Activated CD4-positive, alpha-beta T cell treated with anti-CD3 and anti-CD28 coated beads, Interleukin-2, amount 50 U/mL, for 4 hours (primary cell): ENCODE data around the gene CAPN13.
"Not testable (repeated sequence)": the region's sequence is repeated elsewhere in the genome, so short reads cannot be mapped to it uniquely, and the experiment has no call there.

ENCODE experiments used
- DNase-seq, 2 experiments: peaks; one replicate each; pipeline ENCODE4 v3.0.0-alpha.2; 2020

Gene CAPN13

DNA sequence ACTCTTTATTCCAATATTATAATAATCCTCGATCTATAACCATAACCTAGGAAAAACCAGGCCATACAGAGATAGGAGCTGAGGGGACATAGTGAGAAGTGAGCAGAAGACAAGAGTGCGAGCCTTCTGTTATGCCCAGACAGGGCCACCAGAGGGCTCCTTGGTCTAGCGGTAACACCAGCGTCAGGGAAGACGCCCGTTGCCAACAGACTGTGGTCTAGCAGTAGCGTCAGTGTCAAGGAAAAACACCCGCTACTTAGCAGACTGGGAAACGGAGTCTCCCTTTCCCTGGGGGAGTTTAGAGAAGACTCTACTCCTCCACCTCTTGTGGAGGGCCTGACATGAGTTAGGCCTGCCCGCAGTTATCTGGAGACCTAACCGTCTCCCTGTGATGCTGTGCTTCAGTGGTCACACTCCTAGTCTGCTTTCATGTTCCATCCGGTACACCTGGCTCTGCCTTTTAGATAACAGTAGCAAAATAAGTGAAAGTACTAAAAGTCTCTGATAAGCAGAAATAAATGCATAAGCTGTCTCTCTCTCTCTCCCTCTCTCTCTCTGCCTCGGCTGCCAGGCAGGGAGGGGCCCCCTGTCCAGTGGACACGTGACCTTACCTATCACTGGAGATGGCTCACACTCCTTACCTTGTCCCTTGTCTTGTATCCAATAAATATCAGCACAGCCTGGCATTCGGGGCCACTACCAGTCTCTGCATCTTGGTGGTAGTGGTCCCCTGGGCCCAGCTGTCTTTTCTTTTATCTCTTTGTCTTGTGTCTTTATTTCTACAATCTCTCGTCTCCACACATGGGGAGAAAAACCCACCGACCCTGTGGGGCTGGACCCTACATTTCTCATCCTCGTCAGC lies 109.8 kb downstream of the CAPN13 start:
- not testable (repeated sequence) for DNase-seq

GRCh38 chr2:30695749-30696148 lies 111.5 kb downstream of the CAPN13 start:
- DNase-seq = no peak

DNA sequence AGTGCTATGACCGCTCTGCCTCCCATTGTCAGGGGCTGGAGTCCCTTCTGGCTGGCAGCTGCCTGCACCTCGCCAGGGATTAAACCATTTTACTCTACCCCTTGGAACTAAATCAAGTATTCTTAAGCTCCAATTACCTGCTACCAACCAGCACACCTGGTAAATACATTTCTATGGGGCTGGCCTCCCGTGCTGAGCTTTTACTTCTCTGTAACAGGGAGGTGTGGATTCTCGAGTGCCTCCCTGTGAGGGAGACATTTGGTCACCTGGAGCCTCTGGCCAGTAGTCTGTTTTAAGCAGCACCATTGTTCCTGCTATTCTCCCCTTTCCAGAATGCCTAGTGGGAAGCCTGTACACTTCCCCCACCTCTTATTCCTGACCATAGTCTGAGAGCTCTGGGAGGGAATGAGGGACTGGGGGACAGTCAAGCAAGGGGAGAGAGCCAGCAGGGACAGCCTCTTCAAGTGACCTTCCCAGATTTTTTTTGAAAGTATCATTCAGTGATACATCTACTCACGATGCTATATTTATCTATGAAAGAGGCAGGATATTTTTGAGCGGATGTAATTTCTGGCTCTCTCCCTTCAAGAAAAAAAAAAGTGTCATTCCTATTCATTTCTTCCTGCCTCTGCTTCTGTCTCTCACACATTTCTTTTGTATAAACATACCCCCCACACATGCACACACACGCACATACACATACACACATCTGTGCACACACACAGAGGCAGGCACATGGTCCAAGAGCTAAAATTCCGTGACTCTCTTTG lies 112.8 kb downstream of the CAPN13 start:
- DNase-seq = no peak

DNA sequence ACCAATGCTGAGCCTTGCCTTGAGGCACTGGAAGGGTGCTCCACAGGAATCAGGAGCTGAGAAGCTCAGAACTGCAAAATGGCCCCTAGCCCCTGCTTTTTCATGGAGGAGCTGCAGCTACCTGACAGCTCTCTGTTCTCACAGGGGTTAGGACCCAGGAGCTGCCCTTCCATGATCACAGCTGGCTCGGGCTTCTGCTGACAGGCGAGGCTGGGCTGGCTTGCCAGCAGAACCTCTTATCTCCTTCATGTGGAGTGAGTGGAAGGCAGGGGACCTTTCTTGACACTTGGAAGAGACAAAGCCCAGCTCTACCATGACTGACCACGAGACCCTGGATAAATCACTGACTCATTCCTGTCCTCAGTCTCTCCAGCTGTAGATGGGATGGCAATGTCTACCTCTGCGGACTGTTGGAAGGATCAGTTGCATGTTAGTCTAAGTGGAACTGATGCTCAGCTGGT lies 113.4 kb downstream of the CAPN13 start:
- DNase-seq = no peak

DNA sequence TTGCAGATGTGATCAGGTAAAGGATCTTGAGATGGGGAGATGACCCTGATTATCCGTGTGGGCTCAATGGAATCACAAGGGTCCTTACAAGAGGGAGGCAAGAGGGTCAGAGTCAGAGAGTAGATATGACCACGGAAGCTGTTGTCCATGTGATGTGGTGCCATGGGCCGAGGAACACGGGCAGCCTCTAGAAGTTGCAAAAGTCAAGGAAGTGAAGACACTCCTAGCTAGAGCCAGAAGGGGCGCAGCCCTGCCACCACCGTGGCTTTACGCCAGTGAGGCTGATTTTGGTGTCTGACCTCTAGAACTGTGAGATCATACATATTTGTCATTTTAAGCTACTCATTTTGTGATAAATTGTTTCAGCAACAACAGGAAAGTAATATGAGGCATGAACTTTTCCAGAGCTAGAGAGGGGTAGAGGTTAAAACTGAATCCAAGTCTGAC lies 114.4 kb downstream of the CAPN13 start:
- no peak for DNase-seq

GRCh38 chr2:30691948-30692828 lies 115.1 kb downstream of the CAPN13 start:
- DNase-seq = no peak

- DNase-seq = no peak
These were observed 115.9 kb downstream of the CAPN13 start for GRCh38 chr2:30691091-30691947.

DNA sequence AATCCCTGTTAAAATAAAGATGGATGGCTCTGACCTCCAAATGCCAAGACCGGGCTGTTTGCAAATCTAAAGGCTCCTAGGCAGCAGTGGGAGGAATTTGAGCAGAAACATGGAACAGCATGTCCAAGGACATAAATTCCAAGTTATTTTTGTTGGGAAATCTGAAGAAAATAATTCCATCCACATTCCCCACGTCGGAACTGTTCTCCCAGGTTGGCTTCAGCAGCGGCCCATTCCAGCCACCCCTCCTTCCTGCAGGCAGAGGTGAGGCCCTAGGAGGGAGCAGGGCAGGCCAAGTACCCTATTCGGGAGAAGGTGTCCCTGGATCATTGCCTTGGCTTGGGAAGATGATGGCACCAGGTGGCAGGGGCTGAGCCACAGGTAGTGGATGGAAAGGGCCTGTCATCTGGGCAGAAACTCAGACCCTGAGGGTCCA lies 117.1 kb downstream of the CAPN13 start:
- no peak for DNase-seq

GRCh38 chr2:30689496-30690125 lies 117.6 kb downstream of the CAPN13 start:
- DNase-seq = no peak

- no peak for DNase-seq
These were observed 118.3 kb downstream of the CAPN13 start for GRCh38 chr2:30688956-30689401.

DNA sequence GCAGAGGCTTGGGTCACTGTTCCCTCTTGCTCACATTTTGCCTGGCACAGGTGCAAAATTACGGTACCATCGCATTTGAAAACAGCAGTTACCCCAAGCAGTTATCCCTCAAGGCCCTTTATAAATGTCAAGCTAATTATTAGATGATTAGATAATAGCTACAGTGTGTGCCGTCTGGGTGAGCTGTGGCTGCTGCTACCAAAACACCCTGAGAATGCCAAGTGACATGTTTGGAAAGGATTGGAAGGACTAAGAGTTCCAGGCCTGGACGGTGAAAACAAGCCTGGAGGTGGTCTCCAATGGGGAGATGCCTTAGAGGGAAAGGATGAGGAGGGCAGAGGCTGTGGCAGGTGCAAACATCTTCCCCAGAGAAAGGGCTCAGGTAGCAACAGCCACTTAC lies 120.6 kb downstream of the CAPN13 start:
- DNase-seq = no peak

- no peak for DNase-seq
These were observed 121.2 kb downstream of the CAPN13 start for GRCh38 chr2:30686000-30686399.

GRCh38 chr2:30684996-30685395 lies 122.2 kb downstream of the CAPN13 start:
- DNase-seq = no peak

DNA sequence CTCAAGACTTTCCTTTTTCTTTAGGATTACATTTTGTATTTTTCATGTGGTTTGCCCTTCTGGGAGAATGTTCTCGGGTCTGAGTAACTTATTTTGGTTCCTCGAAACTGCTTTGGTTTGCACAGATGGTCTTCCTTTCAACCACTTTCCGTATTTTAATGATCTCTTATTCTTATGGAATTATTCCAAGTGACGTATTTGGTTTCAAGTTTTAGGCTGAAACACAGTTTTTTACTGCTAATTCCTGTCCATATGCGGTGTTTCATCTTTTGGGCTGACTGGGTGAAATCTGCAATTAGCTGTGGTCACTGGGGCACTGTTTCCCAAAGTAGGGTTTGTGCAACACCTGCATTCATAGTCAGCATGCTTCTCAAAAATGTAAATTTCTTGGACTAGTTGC lies 122.7 kb downstream of the CAPN13 start:
- DNase-seq = no peak

GRCh38 chr2:30684026-30684425 lies 123.2 kb downstream of the CAPN13 start:
- no peak for DNase-seq

GRCh38 chr2:30683236-30683956 lies 123.8 kb downstream of the CAPN13 start:
- no peak for DNase-seq

DNA sequence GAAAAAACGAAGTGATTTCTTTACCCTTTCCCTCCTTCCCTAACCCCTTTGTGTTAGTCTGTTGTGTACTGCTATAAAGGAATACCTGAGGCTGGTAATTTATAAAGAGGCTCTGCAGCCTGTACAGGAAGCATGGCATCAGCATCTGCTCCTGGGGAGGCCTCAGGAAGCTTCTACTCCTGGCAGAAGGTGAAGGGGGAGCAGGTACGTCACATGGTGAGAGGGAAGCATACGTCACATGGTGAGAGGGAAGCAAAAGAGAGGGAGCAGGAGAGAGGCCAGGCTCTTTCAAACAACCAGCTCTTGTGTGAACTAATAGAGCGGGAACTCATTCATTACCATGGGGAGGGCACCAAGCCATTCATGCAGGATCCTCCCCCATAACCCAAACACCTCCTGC lies 126.2 kb downstream of the CAPN13 start:
- DNase-seq = no peak

DNA sequence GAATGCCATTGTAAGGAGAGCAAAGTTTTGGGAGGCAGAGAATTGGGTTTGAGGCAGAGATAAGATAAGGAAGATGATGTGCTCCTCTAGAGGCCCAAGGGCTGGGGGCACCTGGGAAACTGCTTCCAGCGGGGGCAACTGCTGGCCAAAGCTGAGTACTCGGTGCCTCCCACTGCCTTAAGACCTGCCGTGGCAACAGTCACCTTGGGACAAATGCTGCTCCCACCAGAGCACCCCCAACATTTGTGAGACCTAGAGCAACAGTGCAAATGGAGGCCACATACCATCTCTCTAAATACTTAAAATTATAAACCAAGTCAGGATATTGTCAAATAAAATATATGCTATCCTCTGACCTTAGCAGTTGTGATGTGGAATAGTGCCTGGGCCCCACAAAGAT lies 127.1 kb downstream of the CAPN13 start:
- DNase-seq = no peak

DNA sequence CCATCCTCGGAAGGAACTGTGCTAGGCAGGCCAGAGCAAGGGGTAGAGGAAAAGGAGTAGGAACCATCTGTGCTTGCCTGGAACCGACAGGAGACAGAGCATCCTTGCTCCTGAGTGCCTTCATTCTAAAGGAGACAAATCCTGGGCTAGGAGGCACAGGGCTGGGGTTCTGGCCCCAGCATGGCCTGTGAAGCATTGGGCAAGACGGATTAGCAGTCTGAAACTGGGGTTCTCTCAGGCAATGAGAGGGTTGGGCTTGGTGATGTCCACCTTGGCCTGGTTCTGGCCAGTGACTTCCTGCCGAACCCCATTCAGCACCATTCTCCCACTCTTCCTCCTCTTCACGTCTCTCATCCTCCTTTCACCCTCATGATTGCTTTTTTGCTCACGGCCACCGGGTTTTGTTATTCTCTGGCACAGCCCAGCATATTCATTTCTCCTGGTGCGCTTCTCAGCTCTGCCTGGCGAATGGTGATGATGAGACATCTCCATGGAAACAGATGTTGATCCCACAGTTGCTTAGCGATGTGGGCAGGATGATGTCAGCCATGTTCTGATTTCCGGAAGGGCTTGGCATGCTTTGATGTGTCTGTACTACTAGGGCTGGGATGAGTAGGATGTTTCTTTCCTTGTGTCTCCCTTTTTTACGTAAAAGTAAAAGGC lies 127.7 kb downstream of the CAPN13 start:
- no peak for DNase-seq
